GM23338 (cell line): ENCODE data around the gene MYO16. TPM values are rescaled to one million over a fixed set of nuclear protein-coding genes. Genes with fewer than 3 reads are reported as not detected.

ENCODE experiments used
- ATAC-seq: fragments of 200-7000 bp; cut with Tn5 transposase; 3 replicates; pipeline ENCODE4 v1.9.1; 2020
- DNase-seq: peaks from one replicate; pipeline ENCODE4 v3.0.0-alpha.2; 2015; ENCODE audit warnings: low spot score
- H2AFZ ChIP-seq: fragments of 200-600 bp; sonication (generic); 2 replicates; pipeline ENCODE4 v1.8.0; 2016; ENCODE audit warnings: antibody characterized with exemption, mild to moderate bottlenecking, moderate library complexity
- H3F3A ChIP-seq: fragments of 200-600 bp; sonication (generic); replicated peaks from 2 replicates; pipeline ENCODE4 v1.8.0; 2017; ENCODE audit warnings: antibody characterized with exemption, mixed run types, low read depth
- H3K27ac ChIP-seq: fragments of 200-600 bp; sonication (generic); 2 replicates; pipeline ENCODE4 v1.6.1; 2016; ENCODE audit warnings: low read depth
- H3K27me3 ChIP-seq: fragments of 200-600 bp; sonication (generic); 2 replicates; pipeline ENCODE4 v1.8.0; 2016; ENCODE audit warnings: mild to moderate bottlenecking, mixed run types, moderate library complexity; ENCODE audit not compliant: insufficient read depth
- H3K36me3 ChIP-seq: fragments of 200-600 bp; sonication (generic); 2 replicates; pipeline ENCODE4 v1.8.0; 2016; ENCODE audit warnings: mild to moderate bottlenecking; ENCODE audit not compliant: insufficient read depth
- H3K4me1 ChIP-seq: fragments of 200-600 bp; sonication (generic); 2 replicates; pipeline ENCODE4 v1.8.0; 2016; ENCODE audit warnings: mild to moderate bottlenecking, moderate library complexity; ENCODE audit not compliant: insufficient read depth
- H3K4me2 ChIP-seq: fragments of 200-600 bp; sonication (generic); 2 replicates; pipeline ENCODE4 v1.7.1; 2017; ENCODE audit warnings: mixed run types
- H3K4me3 ChIP-seq: fragments of 200-600 bp; sonication (generic); 2 replicates; pipeline ENCODE4 v1.6.1; 2016; ENCODE audit warnings: mixed run types
- H3K79me2 ChIP-seq: fragments of 200-600 bp; sonication (generic); replicated peaks from 2 replicates; pipeline ENCODE4 v1.8.0; 2017; ENCODE audit warnings: mild to moderate bottlenecking; ENCODE audit not compliant: insufficient read depth
- H3K9me2 ChIP-seq: fragments of 200-600 bp; sonication (generic); 2 replicates; pipeline ENCODE4 v1.8.0; 2017; ENCODE audit not compliant: insufficient read depth
- H4K20me1 ChIP-seq: fragments of 200-600 bp; sonication (generic); replicated peaks from 2 replicates; pipeline ENCODE4 v1.8.0; 2017; ENCODE audit warnings: mild to moderate bottlenecking; ENCODE audit not compliant: insufficient read depth
- H3K27ac Mint-ChIP-seq: 2 replicates; pipeline ENCODE4 v1.8.0; 2020; ENCODE audit warnings: inconsistent platforms, mild to moderate bottlenecking, moderate library complexity, mixed read lengths
- H3K27me3 Mint-ChIP-seq: 3 replicates; pipeline ENCODE4 v1.8.0; 2022; ENCODE audit warnings: low read depth, mild to moderate bottlenecking, moderate library complexity, mixed read lengths, inconsistent platforms; ENCODE audit not compliant: insufficient read depth, poor library complexity
- H3K36me3 Mint-ChIP-seq: 3 replicates; pipeline ENCODE4 v1.8.0; 2021; ENCODE audit warnings: low read depth, mild to moderate bottlenecking, inconsistent platforms, moderate library complexity, mixed read lengths
- H3K4me1 Mint-ChIP-seq: 3 replicates; pipeline ENCODE4 v1.8.0; 2020; ENCODE audit warnings: mild to moderate bottlenecking, inconsistent platforms, mixed read lengths
- H3K4me3 Mint-ChIP-seq: 3 replicates; pipeline ENCODE4 v1.8.0; 2021; ENCODE audit warnings: moderate library complexity, mild to moderate bottlenecking, inconsistent platforms, mixed read lengths
- H3K9me3 Mint-ChIP-seq: 3 replicates; pipeline ENCODE4 v1.8.0; 2020; ENCODE audit warnings: moderate library complexity, mild to moderate bottlenecking, inconsistent platforms, mixed read lengths
- CREB1 ChIP-seq: fragments of 250-450 bp; sonication (Bioruptor Pico); IDR thresholded peaks from 2 replicates; pipeline ENCODE4 v1.5.0; 2020; ENCODE audit warnings: low read depth, mild to moderate bottlenecking, moderate library complexity
- EZH2 ChIP-seq: fragments of 200-600 bp; sonication (generic); IDR thresholded peaks from one replicate; pipeline ENCODE4 v1.8.0; 2017; ENCODE audit warnings: antibody characterized with exemption, mild to moderate bottlenecking, low read depth; ENCODE audit not compliant: unreplicated experiment
- EZH2phosphoT487 ChIP-seq: fragments of 200-600 bp; sonication (generic); IDR thresholded peaks from one replicate; pipeline ENCODE4 v1.8.1; 2018; ENCODE audit warnings: antibody characterized with exemption; ENCODE audit not compliant: unreplicated experiment
- JUNB ChIP-seq: IDR thresholded peaks from one replicate; pipeline ENCODE4 v1.6.1; 2016; ENCODE audit warnings: antibody characterized with exemption; ENCODE audit not compliant: unreplicated experiment
- NANOG ChIP-seq: IDR thresholded peaks from 2 replicates; pipeline ENCODE4 v1.6.1; 2016; ENCODE audit warnings: antibody characterized with exemption, borderline replicate concordance
- POLR2AphosphoS5 ChIP-seq: IDR thresholded peaks from 2 replicates; pipeline ENCODE4 v1.6.1; 2016; ENCODE audit warnings: antibody characterized with exemption, low read depth
- REST ChIP-seq: IDR thresholded peaks from one replicate; pipeline ENCODE4 v1.6.1; 2018; ENCODE audit warnings: antibody characterized with exemption; ENCODE audit not compliant: unreplicated experiment
- STAT1 ChIP-seq: IDR thresholded peaks from one replicate; pipeline ENCODE4 v1.6.1; 2016; ENCODE audit warnings: antibody characterized with exemption; ENCODE audit not compliant: unreplicated experiment
- ZNF114 ChIP-seq: fragments of 250-450 bp; sonication (Bioruptor Pico); IDR thresholded peaks from 2 replicates; pipeline ENCODE4 v1.5.0; 2020; ENCODE audit warnings: mild to moderate bottlenecking, moderate library complexity
- ZNF331 ChIP-seq: fragments of 250-450 bp; sonication (Bioruptor Pico); IDR thresholded peaks from 2 replicates; pipeline ENCODE4 v1.5.0; 2020; ENCODE audit warnings: low read depth, mild to moderate bottlenecking, moderate library complexity
- ZNF462 ChIP-seq: fragments of 250-450 bp; sonication (Bioruptor Pico); IDR thresholded peaks from 2 replicates; pipeline ENCODE4 v1.5.0; 2020; ENCODE audit warnings: mild to moderate bottlenecking, moderate library complexity
- polyA plus RNA-seq: library from polyadenylated mRNA; unstranded; fragments of >200 nt; fragmentation: Nextera tagmentation; extraction: Ambion mirVana; gene quantifications from 2 replicates; pipeline ENCODE4 v1.2.1, GENCODE V29; 2016
- total RNA-seq: library from RNA; depleted of rRNA; stranded (reverse); fragments of >200 nt; shearing (Covaris generic); gene quantifications from 2 replicates; pipeline ENCODE4 v1.2.3, GENCODE V29; 2014
- TF ChIP-seq, protein P1 (sequence below): IDR thresholded peaks from 2 replicates; pipeline ENCODE4 v1.6.1; 2016; ENCODE audit warnings: antibody characterized with exemption
- TF ChIP-seq, protein P2 (sequence below), 2 experiments: fragments of 200-600 bp in 1 of 2; sonication (generic) in 1 of 2; conservative IDR thresholded peaks; 2 replicates each; pipeline versions ENCODE4 v1.5.1 to v1.6.1; 2016 to 2017; ENCODE audit warnings: antibody characterized with exemption in 2 of 2, low read depth in 2 of 2, mild to moderate bottlenecking in 2 of 2, moderate library complexity in 1 of 2

MYO16 gene
- total and polyA plus RNA-seq, 2 experiments from 2014 or later: 0.10 to 0.13 TPM

- no peaks in the 10 kb centered on the region for H3K9me2 ChIP-seq
- H3K4me3 Mint-ChIP-seq: no peak overlapping the region
- peaks cover 6% of the 10 kb centered on the region for H3K27me3 Mint-ChIP-seq
- no peak overlapping the region for H3K4me3 ChIP-seq
- no peak overlapping the region for H2AFZ ChIP-seq
- no peak overlapping the region for H3K4me2 ChIP-seq
- no peak overlapping the region for H3K27ac ChIP-seq
- H3K4me1 Mint-ChIP-seq: no peaks in the 10 kb centered on the region; the same call in 2 of the 3 replicates
- no peaks in the 10 kb centered on the region for H4K20me1 ChIP-seq
- no peaks in the 10 kb centered on the region for H3K4me1 ChIP-seq
- no peaks in the 10 kb centered on the region for H3K36me3 ChIP-seq
- peaks cover 3% of the 10 kb centered on the region; the same call in 1 of the 3 replicates for H3K36me3 Mint-ChIP-seq
- ATAC-seq: no peak
- TF ChIP-seq EZH2phosphoT487 (no peak), NANOG (no peak), STAT1 (no peak), CREB1 (CRISPR knock-in tag) (no peak), EZH2 (no peak), REST (no peak), POLR2AphosphoS5 (no peak), ZNF331 (no peak), ZNF462 (CRISPR knock-in tag) (no peak), JUNB (no peak), ZNF114 (CRISPR knock-in tag) (no peak)
- TF ChIP-seq, protein P1, sequence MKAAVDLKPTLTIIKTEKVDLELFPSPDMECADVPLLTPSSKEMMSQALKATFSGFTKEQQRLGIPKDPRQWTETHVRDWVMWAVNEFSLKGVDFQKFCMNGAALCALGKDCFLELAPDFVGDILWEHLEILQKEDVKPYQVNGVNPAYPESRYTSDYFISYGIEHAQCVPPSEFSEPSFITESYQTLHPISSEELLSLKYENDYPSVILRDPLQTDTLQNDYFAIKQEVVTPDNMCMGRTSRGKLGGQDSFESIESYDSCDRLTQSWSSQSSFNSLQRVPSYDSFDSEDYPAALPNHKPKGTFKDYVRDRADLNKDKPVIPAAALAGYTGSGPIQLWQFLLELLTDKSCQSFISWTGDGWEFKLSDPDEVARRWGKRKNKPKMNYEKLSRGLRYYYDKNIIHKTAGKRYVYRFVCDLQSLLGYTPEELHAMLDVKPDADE: no peak
- TF ChIP-seq, protein P2, sequence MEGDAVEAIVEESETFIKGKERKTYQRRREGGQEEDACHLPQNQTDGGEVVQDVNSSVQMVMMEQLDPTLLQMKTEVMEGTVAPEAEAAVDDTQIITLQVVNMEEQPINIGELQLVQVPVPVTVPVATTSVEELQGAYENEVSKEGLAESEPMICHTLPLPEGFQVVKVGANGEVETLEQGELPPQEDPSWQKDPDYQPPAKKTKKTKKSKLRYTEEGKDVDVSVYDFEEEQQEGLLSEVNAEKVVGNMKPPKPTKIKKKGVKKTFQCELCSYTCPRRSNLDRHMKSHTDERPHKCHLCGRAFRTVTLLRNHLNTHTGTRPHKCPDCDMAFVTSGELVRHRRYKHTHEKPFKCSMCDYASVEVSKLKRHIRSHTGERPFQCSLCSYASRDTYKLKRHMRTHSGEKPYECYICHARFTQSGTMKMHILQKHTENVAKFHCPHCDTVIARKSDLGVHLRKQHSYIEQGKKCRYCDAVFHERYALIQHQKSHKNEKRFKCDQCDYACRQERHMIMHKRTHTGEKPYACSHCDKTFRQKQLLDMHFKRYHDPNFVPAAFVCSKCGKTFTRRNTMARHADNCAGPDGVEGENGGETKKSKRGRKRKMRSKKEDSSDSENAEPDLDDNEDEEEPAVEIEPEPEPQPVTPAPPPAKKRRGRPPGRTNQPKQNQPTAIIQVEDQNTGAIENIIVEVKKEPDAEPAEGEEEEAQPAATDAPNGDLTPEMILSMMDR (conservative IDR thresholded peaks at IDR 0.05; ENCODE audit: low read depth in 2 of 2): no peak
- no peaks in the 10 kb centered on the region for H3K27me3 ChIP-seq
- peaks cover 11% of the 10 kb centered on the region; the same call in 2 of the 3 replicates for H3K9me3 Mint-ChIP-seq
- DNase-seq: no peak
- no peaks in the 10 kb centered on the region for H3F3A ChIP-seq
- no peaks in the 10 kb centered on the region for H3K79me2 ChIP-seq
- no peak overlapping the region for H3K27ac Mint-ChIP-seq
These were observed 465.7 kb downstream of the MYO16 start for GRCh38 chr13:109095126-109095525.
